H1 (cell line): ENCODE results near the gene GSG1L2. TPM values are rescaled to one million over a fixed set of nuclear protein-coding genes. Genes with fewer than 3 reads are reported as not detected.

Source experiments
- CTCF ChIA-PET: fragments of 300-600 bp; sonication (Branson Sonifier 250); formaldehyde crosslinking; loops from one replicate; lab custom pipeline; 2021; ENCODE audit not compliant: partially characterized antibody; lab: Charles Lee
- POLR2A ChIA-PET: fragments of 300-600 bp; sonication (Branson Sonifier 250); formaldehyde crosslinking; loops from one replicate; lab custom pipeline; 2021; ENCODE audit warnings: inconsistent platforms; ENCODE audit not compliant: partially characterized antibody; lab: Charles Lee
- DNase-seq, 2 experiments: peaks; one replicate each; pipeline versions ENCODE4 v3.0.0 to v3.0.0-alpha.2; 2010 to 2022; ENCODE audit warnings: low spot score in 2 of 2, low read depth in 1 of 2, mixed read lengths in 1 of 2
- FAIRE-seq: peaks from 2 replicates; lab custom pipeline; 2011; peaks lifted over from hg19 to GRCh38; lab: Jason Lieb, UNC
- H2AFZ ChIP-seq: 2 replicates; pipeline ENCODE4 v1.8.1; 2012; ENCODE audit warnings: low read length, inconsistent platforms
- H2AK5ac ChIP-seq: 2 replicates; pipeline ENCODE4 v1.6.1; 2013; ENCODE audit warnings: low read depth, low read length
- H2BK120ac ChIP-seq: replicated peaks from 2 replicates; pipeline ENCODE3; 2013; ENCODE audit warnings: low read depth, low read length, inconsistent platforms
- H2BK12ac ChIP-seq: 2 replicates; pipeline ENCODE4 v1.6.1; 2013; ENCODE audit warnings: low read depth, low read length
- H2BK15ac ChIP-seq: 2 replicates; pipeline ENCODE4 v1.6.1; 2013; ENCODE audit warnings: low read length
- H2BK20ac ChIP-seq: 2 replicates; pipeline ENCODE4 v1.6.1; 2013; ENCODE audit warnings: low read length
- H2BK5ac ChIP-seq: 2 replicates; pipeline ENCODE4 v1.6.1; 2013; ENCODE audit warnings: low read depth, low read length
- H3K14ac ChIP-seq: 2 replicates; pipeline ENCODE4 v1.6.1; 2013; ENCODE audit warnings: inconsistent platforms; ENCODE audit not compliant: insufficient read length
- H3K18ac ChIP-seq: 2 replicates; pipeline ENCODE4 v1.6.1; 2013; ENCODE audit warnings: low read length; ENCODE audit errors: extremely low read depth
- H3K23ac ChIP-seq: 2 replicates; pipeline ENCODE4 v1.6.1; 2013; ENCODE audit warnings: inconsistent platforms; ENCODE audit not compliant: insufficient read length
- H3K23me2 ChIP-seq: 2 replicates; pipeline ENCODE4 v1.6.1; 2013; ENCODE audit warnings: low read depth, low read length
- H3K27ac ChIP-seq: 2 replicates; pipeline ENCODE4 v1.6.1; 2011; ENCODE audit warnings: low read depth, low read length, inconsistent platforms
- H3K27me3 ChIP-seq, 4 experiments: replicated peaks in 1 of 4; 1 replicate in 1 of 4; 2 replicates in 3 of 4; pipeline versions ENCODE4 v1.6.1 to v1.8.1; 2011 to 2013; ENCODE audit warnings: low read length in 3 of 4, mild to moderate bottlenecking in 3 of 4, inconsistent platforms in 2 of 4, mixed read lengths in 2 of 4, moderate library complexity in 1 of 4; ENCODE audit not compliant: control insufficient read depth in 3 of 4, insufficient read depth in 3 of 4; ENCODE audit errors: extremely low read depth in 1 of 4
- H3K36me3 ChIP-seq, 4 experiments: 2 replicates each; pipeline versions ENCODE4 v1.6.1 to v1.8.1; 2011 to 2013; ENCODE audit warnings: mild to moderate bottlenecking in 4 of 4, low read length in 3 of 4, moderate library complexity in 2 of 4, control low read depth in 1 of 4, inconsistent platforms in 1 of 4; ENCODE audit not compliant: insufficient read depth in 4 of 4, control insufficient read depth in 2 of 4
- H3K4ac ChIP-seq: replicated peaks from 2 replicates; pipeline ENCODE3; 2013; ENCODE audit warnings: low read length, low read depth, mixed read lengths, inconsistent platforms; ENCODE audit not compliant: insufficient read length
- H3K4me1 ChIP-seq, 4 experiments: replicated peaks in 1 of 4; 1 replicate in 1 of 4; 2 replicates in 3 of 4; pipeline versions ENCODE4 v1.6.1 to v1.8.1; 2011 to 2013; ENCODE audit warnings: low read length in 3 of 4, inconsistent platforms in 2 of 4, mixed read lengths in 1 of 4; ENCODE audit not compliant: insufficient read depth in 4 of 4, control insufficient read depth in 3 of 4
- H3K4me2 ChIP-seq, 2 experiments: 2 replicates each; pipeline versions ENCODE4 v1.6.1 to v1.8.1; 2011 to 2013; ENCODE audit warnings: low read depth in 2 of 2, low read length in 2 of 2, control low read depth in 1 of 2, inconsistent platforms in 1 of 2, mild to moderate bottlenecking in 1 of 2; ENCODE audit not compliant: insufficient read depth in 1 of 2
- H3K4me3 ChIP-seq, 4 experiments: fragments of 200-600, 300-600 bp in 1 of 4; sonication (generic), shearing (Covaris generic), sonication (Bioruptor Twin) in 1 of 4; 2 replicates each; pipeline versions ENCODE4 v1.5.1 to v1.8.1; 2011 to 2016; ENCODE audit warnings: low read length in 4 of 4, low read depth in 3 of 4, control low read depth in 2 of 4, inconsistent platforms in 2 of 4, mild to moderate bottlenecking in 2 of 4, mixed read lengths in 1 of 4, moderate library complexity in 1 of 4; ENCODE audit not compliant: insufficient read depth in 2 of 4; ENCODE audit errors: extremely low read depth in 1 of 4
- H3K56ac ChIP-seq: replicated peaks from 2 replicates; pipeline ENCODE3; 2013; ENCODE audit warnings: low read depth, mild to moderate bottlenecking, mixed read lengths, low read length, inconsistent platforms; ENCODE audit not compliant: insufficient read length
- H3K79me1 ChIP-seq: 2 replicates; pipeline ENCODE4 v1.6.1; 2013; ENCODE audit warnings: low read depth, low read length, control low read depth
- H3K79me2 ChIP-seq, 2 experiments: 2 replicates each; pipeline versions ENCODE4 v1.6.1 to v1.8.1; 2012 to 2013; ENCODE audit warnings: low read length in 2 of 2, mild to moderate bottlenecking in 2 of 2, inconsistent platforms in 1 of 2; ENCODE audit not compliant: insufficient read depth in 2 of 2, control insufficient read depth in 1 of 2
- H3K9ac ChIP-seq, 4 experiments: replicated peaks in 1 of 4; 1 replicate in 1 of 4; 2 replicates in 3 of 4; pipeline versions ENCODE4 v1.6.1 to v1.8.1; 2011 to 2013; ENCODE audit warnings: low read depth in 3 of 4, low read length in 3 of 4, control low read depth in 2 of 4, mild to moderate bottlenecking in 2 of 4, moderate library complexity in 2 of 4, inconsistent platforms in 1 of 4; ENCODE audit errors: extremely low read depth in 1 of 4
- H3K9me3 ChIP-seq, 2 experiments: 2 replicates each; pipeline versions ENCODE4 v1.6.1 to v1.8.1; 2012 to 2013; ENCODE audit warnings: mild to moderate bottlenecking in 2 of 2, moderate library complexity in 2 of 2, control low read depth in 1 of 2, inconsistent platforms in 1 of 2, low read depth in 1 of 2, low read length in 1 of 2, mixed read lengths in 1 of 2; ENCODE audit not compliant: insufficient read depth in 2 of 2
- H4K20me1 ChIP-seq, 2 experiments: replicated peaks in 1 of 2; 2 replicates each; pipeline versions ENCODE3 to v1.8.1; 2011 to 2013; ENCODE audit warnings: inconsistent platforms in 2 of 2, low read length in 2 of 2, mild to moderate bottlenecking in 1 of 2; ENCODE audit not compliant: insufficient read depth in 2 of 2, control insufficient read depth in 1 of 2
- H4K5ac ChIP-seq: 2 replicates; pipeline ENCODE4 v1.6.1; 2013; ENCODE audit warnings: low read length, low read depth, mixed read lengths, inconsistent platforms; ENCODE audit not compliant: insufficient read length
- H4K8ac ChIP-seq: 2 replicates; pipeline ENCODE4 v1.8.0; 2013; ENCODE audit warnings: mild to moderate bottlenecking, moderate library complexity, low read length, inconsistent platforms; ENCODE audit not compliant: insufficient read depth; ENCODE audit errors: extremely low read depth
- H4K91ac ChIP-seq: replicated peaks from 2 replicates; pipeline ENCODE3; 2013; ENCODE audit warnings: low read length, mixed read lengths, inconsistent platforms; ENCODE audit not compliant: insufficient read length
- HDAC2 ChIP-seq, 2 experiments: fragments of 300-600 bp in 1 of 2; sonication (generic) in 1 of 2; IDR thresholded peaks; 2 replicates each; pipeline ENCODE4 v1.6.1; 2011 to 2012; ENCODE audit warnings: low read depth in 2 of 2, low read length in 2 of 2, mild to moderate bottlenecking in 2 of 2, moderate library complexity in 2 of 2, borderline replicate concordance in 1 of 2, inconsistent platforms in 1 of 2
- JUND ChIP-seq: IDR thresholded peaks from 2 replicates; pipeline ENCODE4 v1.6.1; 2011; ENCODE audit warnings: mild to moderate bottlenecking, improper control_type of control experiment, low read length
- RAD21 ChIP-seq, 2 experiments: IDR thresholded peaks in 1 of 2; conservative IDR thresholded peaks in 1 of 2; 2 replicates each; pipeline ENCODE4 v1.6.1; 2011; ENCODE audit warnings: low read depth in 2 of 2, low read length in 2 of 2, improper control_type of control experiment in 1 of 2, inconsistent platforms in 1 of 2, mild to moderate bottlenecking in 1 of 2, moderate library complexity in 1 of 2
- SIRT6 ChIP-seq: IDR thresholded peaks from one replicate; pipeline ENCODE4 v1.7.1; 2012; ENCODE audit warnings: low read length, inconsistent platforms
- SRF ChIP-seq: IDR thresholded peaks from 2 replicates; pipeline ENCODE4 v1.6.1; 2011; ENCODE audit warnings: mild to moderate bottlenecking, low read depth, low read length, moderate library complexity
- TCF12 ChIP-seq: IDR thresholded peaks from 2 replicates; pipeline ENCODE4 v1.6.1; 2011; ENCODE audit warnings: low read depth, mild to moderate bottlenecking, low read length
- WGBS, 2 experiments: shearing (Covaris generic) in 1 of 2; methylation state at CpG; one replicate each; pipeline versions ENCODE4 v1.1.6 to v1.1.7; 2013 to 2015; ENCODE audit warnings: low lambda C conversion rate in 2 of 2, mixed read lengths in 2 of 2, inconsistent platforms in 1 of 2, low coverage in 1 of 2, missing lambda C conversion rate in 1 of 2; ENCODE audit not compliant: insufficient replicate concordance in 2 of 2, insufficient coverage in 1 of 2, insufficient read length in 1 of 2; ENCODE audit errors: extremely low coverage in 1 of 2, missing lambda C conversion rate in 1 of 2; 5-methylcytosine and 5-hydroxymethylcytosine counted together
- polyA plus RNA-seq, 7 experiments: library from polyadenylated mRNA; depleted of rRNA in 3 of 7; stranded (reverse) in 5 of 7; unstranded in 2 of 7; fragments of >200 nt in 5 of 7; fragments of 200-250 nt in 2 of 7; gene quantifications; 1 replicate in 5 of 7; 2 replicates in 1 of 7; 4 replicates in 1 of 7; pipeline versions ENCODE4 v1.2.1 to v1.2.3, GENCODE V29; 2011 to 2013; ENCODE audit warnings: missing spikeins in 2 of 7, mixed read lengths in 2 of 7
- total RNA-seq: library from RNA; stranded (reverse); fragmentation: NEBNext Ultra II Directional; extraction: Animal tissue kit (Norgen Biotek cat#: 25700); gene quantifications from 2 replicates; pipeline ENCODE4 v1.2.1, GENCODE V29; 2021

Gene GSG1L2
- total and polyA plus RNA-seq, 2 of the 8 experiments (the other 6 are each of a cell fraction or from before 2014, with no cell fraction given): not detected

DNA sequence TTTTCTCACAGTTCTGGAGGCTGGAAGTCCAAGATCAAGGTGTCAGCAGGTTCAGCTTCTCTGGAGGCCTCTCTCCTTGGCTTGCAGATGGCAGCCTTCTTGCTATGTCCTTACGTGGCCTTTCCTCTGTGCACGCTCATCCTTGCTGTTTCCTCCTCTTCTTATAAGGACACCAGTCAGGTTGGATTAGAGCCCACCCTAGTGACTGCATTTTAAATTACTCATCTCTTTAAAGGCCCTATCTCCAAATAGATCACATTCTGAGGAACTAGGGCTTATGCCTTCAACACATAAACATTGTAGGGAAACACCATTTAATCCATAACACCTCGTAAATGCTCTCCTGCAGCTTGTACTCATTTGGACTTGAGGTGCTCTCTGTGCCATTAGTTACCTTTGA, 66.8 kb downstream of the GSG1L2 start:
- FAIRE-seq (no peak), DNase-seq (no peak)
- no peak overlapping the region for H2BK5ac ChIP-seq
- H2BK20ac ChIP-seq: no peak overlapping the region
- no peak overlapping the region for H2AFZ ChIP-seq
- ChIA-PET POLR2A (no interaction called here), CTCF (interaction anchor here (0.9 to 1.8 kb wide), 4 partner anchors 10 to 34 kb away, joined by 3 to 6 read pairs (median 4); no protein-coding TSS in a partner anchor)
- H3K4me1 ChIP-seq: no peaks in the 10 kb centered on the region
- H4K20me1 ChIP-seq: no peaks in the 10 kb centered on the region
- no peak overlapping the region for H4K91ac ChIP-seq
- TF ChIP-seq TCF12 (no peak), RAD21 (IDR thresholded peaks at IDR 0.05 in 1 of 2, conservative IDR thresholded peaks at IDR 0.05 in 1 of 2; ENCODE audit: low read depth in 2 of 2, low read length in 2 of 2) (0 out of 4 replicates have a peak, but pooled peaks have one; percentile 5 to 13), SRF (no peak), SIRT6 (no peak), JUND (no peak), HDAC2 (IDR thresholded peaks at IDR 0.05; ENCODE audit: borderline replicate concordance in 1 of 2, low read depth in 2 of 2, low read length in 2 of 2) (no peak)
- no peak overlapping the region for H4K8ac ChIP-seq
- no peak overlapping the region for H2BK120ac ChIP-seq
- no peak overlapping the region for H3K9ac ChIP-seq
- H3K56ac ChIP-seq: no peak overlapping the region
- 92% methylated on average over 3 of the region's 3 CpGs; no CpG with 5 or more reads in 1 of the 2 experiments for WGBS, 2 experiments
- no peak overlapping the region for H3K4ac ChIP-seq
- H3K4me2 ChIP-seq: no peak overlapping the region
- no peak overlapping the region for H3K4me3 ChIP-seq
- no peaks in the 10 kb centered on the region for H3K79me2 ChIP-seq
- H3K14ac ChIP-seq: no peak overlapping the region
- no peaks in the 10 kb centered on the region for H3K23me2 ChIP-seq
- H3K18ac ChIP-seq: no peak overlapping the region
- H2AK5ac ChIP-seq: no peak overlapping the region
- no peaks in the 10 kb centered on the region for H3K27me3 ChIP-seq
- no peaks in the 10 kb centered on the region for H3K36me3 ChIP-seq
- H4K5ac ChIP-seq: no peak overlapping the region
- no peaks in the 10 kb centered on the region for H3K9me3 ChIP-seq
- H2BK15ac ChIP-seq: no peak overlapping the region
- H3K79me1 ChIP-seq: no peaks in the 10 kb centered on the region
- no peak overlapping the region for H2BK12ac ChIP-seq
- H3K23ac ChIP-seq: no peak overlapping the region
- H3K27ac ChIP-seq: no peak overlapping the region
